ENCODE results near the gene EPS8L3.

Gene EPS8L3

DNA sequence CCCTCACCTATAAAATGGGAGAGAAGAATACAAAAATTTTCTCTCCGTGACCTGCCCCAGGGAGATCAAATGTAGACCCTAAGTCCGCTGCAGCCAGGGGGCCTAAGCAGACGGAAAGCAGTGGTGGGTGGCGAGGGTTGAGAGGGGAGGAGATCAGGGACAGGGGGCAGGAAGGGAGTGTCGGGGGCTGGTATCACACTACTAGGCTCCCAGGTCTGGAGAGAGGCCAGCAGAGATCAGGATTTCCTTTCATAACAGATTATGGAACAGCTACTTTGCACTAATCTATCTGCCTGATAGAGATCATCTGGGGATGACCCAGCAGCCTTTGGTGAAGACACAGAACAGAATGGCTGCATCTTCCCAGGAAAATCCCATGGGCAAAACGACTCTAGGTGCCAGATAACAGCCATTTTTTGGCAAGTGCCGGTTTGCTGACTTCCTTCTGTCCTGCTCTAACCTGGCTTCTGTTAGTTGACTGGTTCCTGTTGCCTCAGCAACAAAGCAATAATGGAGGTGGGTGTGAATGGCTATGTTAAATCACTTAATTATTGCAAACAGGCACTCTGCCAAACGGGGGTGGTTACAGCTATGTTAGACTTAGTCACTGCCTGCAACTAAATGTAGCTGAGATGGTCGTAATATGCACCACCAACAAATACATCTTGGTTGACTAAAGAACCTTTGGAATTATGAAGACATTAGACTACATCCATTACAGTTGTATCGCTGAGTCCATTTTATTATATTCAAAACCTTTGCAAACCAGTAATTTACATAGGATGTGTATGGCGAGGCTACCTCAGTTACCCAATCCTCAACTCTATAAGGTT, 30.0 kb upstream of the EPS8L3 start:
- DNase-seq (ENCODE audit: extremely low read depth in 1 of 2, low read depth in 1 of 2), result peak in 1 of 2 donors; percentile 19

DNA sequence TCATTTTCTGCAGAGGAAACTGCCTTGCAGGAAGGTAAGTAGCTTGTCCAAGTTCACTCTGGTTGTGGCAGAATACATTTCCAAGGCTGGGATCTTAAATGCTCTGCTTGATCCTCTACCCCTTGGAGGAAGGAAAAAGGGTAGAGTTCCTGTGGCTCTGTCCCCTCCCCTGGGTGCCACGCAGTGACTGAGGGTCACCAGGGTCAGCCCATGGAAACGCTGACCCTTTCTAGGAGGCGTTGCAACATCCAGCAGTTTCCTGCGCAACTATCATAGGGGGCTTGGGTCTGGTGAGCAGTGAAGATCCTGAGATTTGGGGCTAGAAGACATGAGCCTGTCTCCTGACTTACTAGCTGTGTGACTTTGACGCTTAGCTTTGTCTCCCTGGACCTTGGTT, 29.4 kb upstream of the EPS8L3 start:
- no peak for DNase-seq (ENCODE audit: extremely low read depth in 1 of 2, low read depth in 1 of 2)

GRCh38 chr1:109792056-109792831, 28.5 kb upstream of the EPS8L3 start:
- no peak for DNase-seq (ENCODE audit: extremely low read depth in 1 of 2, low read depth in 1 of 2)

- DNase-seq (ENCODE audit: extremely low read depth in 1 of 2, low read depth in 1 of 2), result no peak
Observed at GRCh38 chr1:109791495-109792043, 27.8 kb upstream of the EPS8L3 start.

- DNase-seq (ENCODE audit: extremely low read depth in 1 of 2, low read depth in 1 of 2), result peak; percentile 56 to 66
Observed at GRCh38 chr1:109790735-109791494, 27.2 kb upstream of the EPS8L3 start.

DNA sequence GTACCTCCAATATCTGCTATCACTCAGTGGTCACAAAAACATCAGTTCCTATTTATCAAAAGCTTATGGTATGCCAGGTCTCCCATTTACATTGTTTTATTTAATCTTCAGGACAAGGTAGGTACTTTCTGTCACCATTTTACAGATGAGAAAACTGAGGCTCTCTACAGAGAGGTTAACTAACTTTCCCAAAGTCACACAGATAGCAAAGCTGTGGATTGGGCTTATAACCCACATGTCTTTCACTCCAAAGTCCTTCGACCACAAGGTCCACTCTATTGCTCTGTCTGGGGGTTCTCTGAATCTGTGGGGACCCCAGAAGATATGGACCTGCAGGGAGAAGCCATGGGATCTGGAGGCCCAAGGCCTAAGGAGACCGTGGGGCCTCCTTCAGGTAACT, 26.6 kb upstream of the EPS8L3 start:
- no peak for DNase-seq (ENCODE audit: extremely low read depth in 1 of 2, low read depth in 1 of 2)

DNA sequence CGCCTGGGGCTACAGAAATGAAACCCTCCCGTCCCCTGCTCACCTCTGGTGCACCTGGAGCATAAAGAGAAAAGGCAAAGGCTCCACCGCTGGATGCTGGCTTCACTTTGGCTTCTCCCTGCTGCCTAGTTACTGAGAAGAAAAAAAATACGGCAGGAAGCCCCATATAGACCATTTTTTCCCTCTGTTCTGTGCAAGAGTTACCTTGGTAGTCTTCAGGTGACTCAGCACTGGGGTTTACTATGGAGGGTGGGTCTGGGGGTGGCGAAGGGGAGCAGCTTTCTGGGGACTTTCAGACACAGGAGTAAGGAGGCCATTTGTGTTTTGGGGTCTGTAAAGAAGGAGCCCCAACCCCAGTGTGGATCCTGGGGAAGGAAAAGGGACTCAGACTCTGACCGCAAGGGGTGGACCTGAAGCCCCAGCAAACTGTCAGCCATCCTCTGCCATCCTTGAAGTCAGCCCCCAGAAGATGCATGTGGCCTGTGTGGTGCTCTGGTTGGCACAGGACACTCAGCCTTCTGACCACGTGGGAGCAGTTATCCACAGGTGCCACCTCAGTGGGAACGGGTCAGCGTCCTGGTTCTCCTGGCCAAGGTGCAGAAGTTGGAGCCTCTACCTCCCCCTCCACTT, 25.9 kb upstream of the EPS8L3 start:
- no peak for DNase-seq (ENCODE audit: extremely low read depth in 1 of 2, low read depth in 1 of 2)

DNA sequence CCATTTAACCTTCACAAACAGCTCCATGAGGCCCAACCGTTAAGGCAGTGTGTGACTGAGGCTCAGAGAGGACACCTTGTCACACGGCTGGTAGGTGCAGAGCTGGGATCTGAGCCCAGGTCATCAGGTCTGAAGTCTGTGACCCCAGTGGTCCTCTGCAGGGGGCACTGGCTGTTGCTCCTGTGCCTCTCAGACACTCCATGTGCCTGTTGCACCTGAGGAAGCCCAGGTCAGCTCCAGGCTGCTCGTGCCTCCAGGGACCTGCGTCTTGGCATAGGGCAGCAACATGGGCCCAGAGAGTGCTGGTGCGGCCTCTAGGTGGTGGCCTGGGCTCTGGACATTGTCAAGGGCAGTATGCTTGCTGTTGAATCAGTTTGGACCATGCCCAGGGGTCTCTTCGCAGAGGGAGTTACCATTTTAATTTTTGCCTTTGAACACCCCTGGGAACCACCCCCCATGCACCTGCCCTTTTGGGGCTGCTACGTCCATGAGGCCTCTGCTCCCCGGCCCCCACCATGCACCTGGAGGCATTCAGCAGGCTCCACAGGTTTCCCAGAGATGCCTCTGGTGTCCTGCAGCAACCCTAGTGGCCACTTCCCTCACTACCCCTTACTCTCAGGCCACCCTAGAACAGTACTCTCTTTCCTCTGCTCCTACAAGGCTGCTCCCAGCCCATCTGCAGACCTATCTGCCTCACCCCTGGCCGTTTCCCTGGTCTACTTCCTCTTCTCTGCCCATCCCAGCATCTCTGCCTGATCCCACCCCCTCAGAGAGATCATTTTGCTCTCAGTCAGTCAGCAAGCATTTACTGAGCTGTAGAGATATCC, 25.2 kb upstream of the EPS8L3 start:
- no peak for DNase-seq (ENCODE audit: extremely low read depth in 1 of 2, low read depth in 1 of 2)

DNA sequence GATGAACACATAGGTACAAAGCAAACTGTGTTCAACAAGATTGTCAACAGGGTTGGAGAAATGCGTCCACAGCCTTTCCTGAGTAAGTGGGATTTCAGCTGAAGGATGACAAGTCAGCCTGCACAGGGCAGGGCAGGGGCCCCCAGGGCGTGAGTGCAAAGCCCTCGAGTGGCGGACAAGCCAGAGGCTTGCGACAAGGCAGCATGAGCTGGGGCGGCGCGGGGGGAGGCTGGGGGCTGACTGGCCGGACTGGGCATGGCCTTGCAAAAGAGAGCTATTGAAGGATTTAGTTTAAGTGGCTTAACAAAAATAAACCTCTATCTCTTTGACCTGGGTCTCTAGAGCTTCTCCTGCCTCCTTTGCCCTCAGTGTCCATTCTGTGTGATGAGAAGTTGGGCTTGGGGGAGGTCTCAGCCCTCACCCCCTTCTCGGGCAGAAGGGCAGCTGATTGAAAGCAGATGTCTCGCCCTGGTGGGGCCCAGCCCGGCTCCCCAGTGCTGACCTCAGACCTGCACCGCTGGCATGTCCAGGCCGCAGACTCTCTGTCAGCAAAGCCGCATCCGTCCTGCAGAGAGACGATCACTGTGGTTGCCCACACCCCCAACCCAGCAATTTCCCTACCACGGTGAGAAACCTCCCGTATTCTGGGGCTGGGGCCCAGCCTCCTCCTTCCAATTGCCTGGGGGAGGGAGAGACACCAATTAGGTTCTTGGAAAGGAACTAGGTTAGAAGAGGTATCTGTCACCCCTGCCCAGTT, 24.3 kb upstream of the EPS8L3 start:
- no peak for DNase-seq (ENCODE audit: extremely low read depth in 1 of 2, low read depth in 1 of 2)

- no peak for DNase-seq (ENCODE audit: extremely low read depth in 1 of 2, low read depth in 1 of 2)
Observed at GRCh38 chr1:109787211-109787844, 23.6 kb upstream of the EPS8L3 start.

DNA sequence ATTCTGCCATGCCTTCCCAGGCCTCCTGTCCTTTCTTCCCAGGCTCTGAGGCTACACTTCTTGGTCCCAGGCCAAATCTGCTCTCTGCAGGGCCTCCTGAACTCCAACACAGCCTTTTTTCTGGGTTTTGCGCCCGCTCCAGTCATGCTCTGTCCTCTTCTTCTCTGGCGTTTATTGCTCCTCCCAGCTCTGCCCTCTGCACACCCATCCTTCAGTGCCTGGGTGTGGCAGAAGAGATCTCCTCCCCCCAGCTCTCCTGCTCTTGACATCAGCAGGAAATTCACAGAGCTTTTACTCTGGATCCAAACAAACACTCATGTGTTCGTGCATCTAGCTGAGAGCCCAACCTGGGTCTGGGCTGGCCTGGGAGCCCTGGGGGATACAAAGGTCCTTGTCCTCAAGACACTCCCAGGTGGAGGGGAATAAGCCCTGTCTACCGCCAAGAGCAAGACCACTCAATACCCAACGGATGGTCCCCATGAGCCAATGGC, 22.9 kb upstream of the EPS8L3 start:
- DNase-seq (ENCODE audit: extremely low read depth in 1 of 2, low read depth in 1 of 2), result no peak

DNA sequence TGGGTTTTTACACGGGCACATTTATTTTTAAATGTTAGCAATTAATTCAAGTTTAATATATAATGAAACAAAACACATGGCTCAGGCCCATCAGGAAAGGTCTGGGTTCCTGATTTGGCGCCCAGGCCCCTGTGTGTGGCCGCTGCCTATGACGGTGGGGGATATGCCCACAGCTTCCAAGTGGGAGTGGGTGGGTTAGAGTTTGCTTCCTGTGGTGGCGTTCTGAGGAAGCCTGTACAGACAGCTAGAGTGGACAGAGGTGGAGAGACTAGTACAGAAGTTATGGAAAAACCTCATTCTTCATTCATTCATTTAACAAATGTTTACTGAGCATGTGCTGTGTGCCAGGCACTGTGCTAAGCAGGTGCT, 22.4 kb upstream of the EPS8L3 start:
- DNase-seq (ENCODE audit: extremely low read depth in 1 of 2, low read depth in 1 of 2), result no peak

GRCh38 chr1:109785446-109786111, 21.9 kb upstream of the EPS8L3 start:
- DNase-seq (ENCODE audit: extremely low read depth in 1 of 2, low read depth in 1 of 2), result no peak

DNA sequence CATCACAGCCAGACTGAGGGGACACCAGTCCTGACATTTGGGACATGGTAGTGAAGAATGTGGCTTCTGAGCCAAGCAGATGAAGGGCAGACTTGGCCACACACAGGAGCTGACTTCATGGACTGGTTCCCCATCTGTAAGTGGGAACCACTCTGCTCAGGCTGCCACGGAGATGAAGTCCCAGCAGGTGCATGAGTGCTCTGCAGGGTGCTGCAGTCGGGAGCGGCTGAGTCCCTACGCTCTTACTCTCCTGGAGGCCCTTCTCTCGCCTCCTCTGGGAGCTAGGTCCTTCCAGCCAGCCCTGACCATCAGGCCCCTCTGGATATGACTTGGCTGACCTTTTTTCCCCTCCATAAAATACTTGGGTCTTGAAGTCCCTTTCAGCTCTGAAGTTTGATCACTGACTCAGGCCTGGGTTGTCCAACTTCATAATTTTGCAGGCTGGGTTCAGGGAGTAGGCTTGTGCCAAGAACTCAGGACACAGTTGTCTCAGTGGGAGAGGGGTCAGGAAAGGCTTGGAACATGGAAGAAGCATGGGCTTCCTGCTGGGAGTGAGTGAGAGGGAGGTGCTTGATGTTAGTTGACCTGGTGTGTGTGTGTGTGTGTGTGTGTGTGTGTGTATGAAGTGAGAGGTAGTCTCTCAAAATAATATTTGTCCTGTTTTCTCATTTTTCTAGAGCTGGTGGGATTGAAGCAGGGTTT, 21.0 kb upstream of the EPS8L3 start:
- DNase-seq (ENCODE audit: extremely low read depth in 1 of 2, low read depth in 1 of 2), result no peak

GRCh38 chr1:109783436-109783835, 19.7 kb upstream of the EPS8L3 start:
- DNase-seq (ENCODE audit: extremely low read depth in 1 of 2, low read depth in 1 of 2), result no peak

GRCh38 chr1:109782927-109783326, 19.2 kb upstream of the EPS8L3 start:
- DNase-seq (ENCODE audit: extremely low read depth in 1 of 2, low read depth in 1 of 2), result no peak

GRCh38 chr1:109782514-109782913, 18.8 kb upstream of the EPS8L3 start:
- no peak for DNase-seq (ENCODE audit: extremely low read depth in 1 of 2, low read depth in 1 of 2)

Measured in activated CD8-positive, alpha-beta memory T cell treated with anti-CD3 and anti-CD28 coated beads for 1 hour (primary cell).